Renal cortex interstitium (tissue), 15 donors: ENCODE results near the gene SIGMAR1. TPM values are rescaled to one million over a fixed set of nuclear protein-coding genes. Genes with fewer than 3 reads are reported as not detected.

Experiments used
- DNase-seq, 11 donors: peaks; one replicate each; pipeline ENCODE4 v3.0.0-alpha.2; 2013; ENCODE audit warnings: low read depth in 9 of 11, low spot score in 4 of 11; ENCODE audit errors: extremely low read depth in 1 of 11
- long read RNA-seq, 16 experiments: transcript quantifications; one replicate each; lab custom pipeline, GENCODE V29; 2026
- polyA plus RNA-seq, 3 donors: library from polyadenylated mRNA; unstranded; fragments of 120-200 nt; gene quantifications; one replicate each; pipeline ENCODE4 v1.2.1, GENCODE V29; 2013; ENCODE audit not compliant: insufficient read length in 3 of 3

The SIGMAR1 gene
- 10 to 100 TPM; 43.9 to 55.1 (median 46.9) TPM for polyA plus RNA-seq
- long read RNA-seq, donor 1, transcript SIGMAR1-201 (4 exons, 1,656 nt), result major isoform, 8 of 13 reads
- long read RNA-seq, donor 1, partial matches to known transcripts, result 0 of 13 reads
- long read RNA-seq, donor 1, other reads (novel, unspliced or antisense), result 0 of 13 reads
- long read RNA-seq, donor 2, transcript SIGMAR1-201 (4 exons, 1,656 nt), result major isoform, 15 of 21 reads
- long read RNA-seq, donor 2, partial matches to known transcripts, result 0 of 21 reads
- long read RNA-seq, donor 2, other reads (novel, unspliced or antisense), result 0 of 21 reads
- long read RNA-seq, donor 3, transcript SIGMAR1-201 (4 exons, 1,656 nt), result major isoform, 22 of 52 reads
- long read RNA-seq, donor 3, partial matches to known transcripts, result 21 of 52 reads
- long read RNA-seq, donor 3, other reads (novel, unspliced or antisense), result 6 of 52 reads
- long read RNA-seq, donor 4, transcript SIGMAR1-201 (4 exons, 1,656 nt), result major isoform, 11 of 18 reads
- long read RNA-seq, donor 4, partial matches to known transcripts, result 0 of 18 reads
- long read RNA-seq, donor 4, other reads (novel, unspliced or antisense), result 0 of 18 reads
- long read RNA-seq, donor 5, result 0 reads
- long read RNA-seq, donor 6, transcript SIGMAR1-201 (4 exons, 1,656 nt), result major isoform, 17 of 21 reads
- long read RNA-seq, donor 6, partial matches to known transcripts, result 0 of 21 reads
- long read RNA-seq, donor 6, other reads (novel, unspliced or antisense), result 0 of 21 reads
- long read RNA-seq, donor 7, transcript SIGMAR1-201 (4 exons, 1,656 nt), result major isoform, 18 of 20 reads
- long read RNA-seq, donor 7, partial matches to known transcripts, result 0 of 20 reads
- long read RNA-seq, donor 7, other reads (novel, unspliced or antisense), result 0 of 20 reads
- long read RNA-seq, donor 8, transcript SIGMAR1-201 (4 exons, 1,656 nt), result major isoform, 39 of 42 reads
- long read RNA-seq, donor 8, partial matches to known transcripts, result 0 of 42 reads
- long read RNA-seq, donor 8, other reads (novel, unspliced or antisense), result 0 of 42 reads
- long read RNA-seq, donor 9, transcript SIGMAR1-201 (4 exons, 1,656 nt), result major isoform, 8 of 11 reads
- long read RNA-seq, donor 9, partial matches to known transcripts, result 0 of 11 reads
- long read RNA-seq, donor 9, other reads (novel, unspliced or antisense), result 0 of 11 reads
- long read RNA-seq, donor 10, transcript SIGMAR1-201 (4 exons, 1,656 nt), result major isoform, 13 of 21 reads
- long read RNA-seq, donor 10, partial matches to known transcripts, result 0 of 21 reads
- long read RNA-seq, donor 10, other reads (novel, unspliced or antisense), result 0 of 21 reads
- long read RNA-seq, donor 11, transcript SIGMAR1-201 (4 exons, 1,656 nt), result major isoform, 11 of 15 reads
- long read RNA-seq, donor 11, partial matches to known transcripts, result 0 of 15 reads
- long read RNA-seq, donor 11, other reads (novel, unspliced or antisense), result 0 of 15 reads
- long read RNA-seq, donor 12, transcript SIGMAR1-201 (4 exons, 1,656 nt), result major isoform, 6 of 6 reads
- long read RNA-seq, donor 12, partial matches to known transcripts, result 0 of 6 reads
- long read RNA-seq, donor 12, other reads (novel, unspliced or antisense), result 0 of 6 reads
- long read RNA-seq, donor 13, result 0 reads
- long read RNA-seq, donor 14, transcript SIGMAR1-201 (4 exons, 1,656 nt), result major isoform, 8 of 12 reads
- long read RNA-seq, donor 14, partial matches to known transcripts, result 0 of 12 reads
- long read RNA-seq, donor 14, other reads (novel, unspliced or antisense), result 0 of 12 reads
- long read RNA-seq, donor 15, transcript SIGMAR1-201 (4 exons, 1,656 nt), result major isoform, 6 of 7 reads
- long read RNA-seq, donor 15, partial matches to known transcripts, result 0 of 7 reads
- long read RNA-seq, donor 15, other reads (novel, unspliced or antisense), result 0 of 7 reads
- long read RNA-seq, donor 16, transcript SIGMAR1-201 (4 exons, 1,656 nt), result major isoform, 48 of 113 reads
- long read RNA-seq, donor 16, transcript SIGMAR1-203 (3 exons, 1,743 nt), result minor isoform, 13 of 113 reads
- long read RNA-seq, donor 16, partial matches to known transcripts, result 47 of 113 reads
- long read RNA-seq, donor 16, other reads (novel, unspliced or antisense), result 0 of 113 reads

DNA sequence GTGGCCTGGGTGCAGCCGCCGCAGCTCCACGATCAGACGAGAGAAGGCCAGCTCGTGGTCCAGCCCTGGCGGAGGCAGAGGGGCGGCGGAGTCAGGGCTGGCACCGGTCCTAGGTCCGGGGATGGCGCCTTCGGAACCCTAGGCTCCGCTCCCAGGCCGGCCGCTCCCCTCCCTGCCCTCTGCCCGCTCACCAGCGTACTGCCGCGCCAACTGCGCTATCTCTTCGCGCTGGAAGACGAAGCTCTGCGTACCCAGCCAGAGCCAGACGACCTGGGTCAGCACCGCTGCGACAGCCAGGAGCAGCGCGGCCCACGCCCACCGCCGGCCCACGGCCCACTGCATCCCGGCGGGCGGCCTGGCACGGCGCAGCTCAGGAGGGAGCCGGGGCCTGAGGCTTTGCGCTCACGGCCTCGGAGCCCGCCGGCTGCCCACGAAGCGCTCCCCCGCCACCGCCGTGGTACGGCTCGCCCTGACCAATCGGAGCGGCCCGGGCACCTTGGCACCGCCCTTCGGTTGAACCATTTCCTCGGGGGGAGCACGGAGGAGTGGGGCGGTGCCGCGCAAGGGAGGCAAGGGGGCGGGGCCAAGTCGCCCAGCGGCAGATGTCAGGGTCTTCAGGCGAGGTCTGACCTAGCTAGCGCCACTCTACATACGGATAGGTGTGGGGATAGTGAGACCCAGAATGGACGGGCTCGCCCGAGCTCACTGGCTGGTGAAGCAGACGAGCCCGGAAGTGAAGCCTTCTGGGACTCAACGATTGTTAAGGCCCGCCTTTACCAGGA lies at the start of gene SIGMAR1:
Gene SIGMAR1, minus strand, starts transcription at position 432 of the 782 bp plus-strand sequence. Its CDS starts 90 bp downstream, at position 342.
- DNase-seq, result peak; percentile 79 to 92 (median 89)

DNA sequence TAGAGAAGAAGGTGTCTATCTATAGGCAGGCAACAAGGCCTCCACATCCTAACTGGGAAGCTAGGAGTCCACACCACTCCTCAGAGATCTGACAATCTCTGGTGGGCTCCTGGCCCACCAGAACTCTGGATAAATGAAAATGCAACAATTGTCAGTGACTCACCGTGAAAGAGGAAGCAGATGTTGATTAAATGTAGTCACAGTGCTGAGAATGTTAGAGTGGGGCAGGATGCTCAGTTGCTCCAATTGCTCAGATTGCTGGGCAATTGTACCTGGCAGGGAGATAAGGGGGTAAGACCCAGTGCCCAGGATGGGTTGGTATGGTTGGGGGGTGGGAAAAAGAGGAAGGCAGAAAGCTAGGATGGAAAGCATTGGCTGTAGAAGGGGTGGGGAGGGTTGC lies 49.1 kb upstream of the SIGMAR1 start:
- DNase-seq, result no peak

DNA sequence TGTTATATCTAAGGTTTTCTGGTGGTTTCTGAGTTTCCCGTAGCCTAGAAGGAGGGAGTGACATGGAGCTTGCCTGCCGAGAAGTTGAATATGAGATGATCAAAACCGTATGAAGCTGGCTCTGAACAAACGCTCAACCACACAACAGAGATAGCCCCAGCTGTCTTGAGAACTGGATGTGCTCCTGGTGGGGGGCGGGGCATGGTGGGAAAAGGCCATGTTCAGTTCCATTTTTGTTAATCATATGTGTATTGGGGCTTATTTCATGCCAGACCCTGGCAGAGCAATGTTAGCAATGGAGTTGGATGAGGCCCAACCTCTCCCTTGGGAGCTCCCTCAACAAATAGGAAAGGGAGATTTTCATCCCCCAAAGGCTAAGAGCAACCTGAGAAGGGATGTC lies 48.6 kb upstream of the SIGMAR1 start:
- DNase-seq, result no peak

DNA sequence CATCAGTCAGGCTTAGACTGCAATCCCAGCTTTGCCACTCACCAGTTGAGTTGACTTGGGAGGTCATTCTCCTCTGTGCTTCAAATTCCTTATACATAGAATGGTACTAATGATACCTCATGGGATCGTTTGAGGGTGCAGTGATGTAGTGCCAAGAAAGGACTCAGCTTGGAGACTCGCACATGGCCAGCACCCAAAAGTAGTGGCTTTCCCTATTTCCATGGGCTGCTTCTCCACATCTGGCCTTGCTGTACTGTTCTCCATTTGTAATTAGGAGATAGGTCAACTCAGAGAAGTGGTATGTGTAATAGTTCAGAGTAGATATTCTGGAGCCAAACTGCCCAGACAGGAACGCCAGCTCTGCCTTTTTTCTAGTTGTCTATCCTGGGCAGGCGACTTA lies 48.0 kb upstream of the SIGMAR1 start:
- DNase-seq, result no peak

DNA sequence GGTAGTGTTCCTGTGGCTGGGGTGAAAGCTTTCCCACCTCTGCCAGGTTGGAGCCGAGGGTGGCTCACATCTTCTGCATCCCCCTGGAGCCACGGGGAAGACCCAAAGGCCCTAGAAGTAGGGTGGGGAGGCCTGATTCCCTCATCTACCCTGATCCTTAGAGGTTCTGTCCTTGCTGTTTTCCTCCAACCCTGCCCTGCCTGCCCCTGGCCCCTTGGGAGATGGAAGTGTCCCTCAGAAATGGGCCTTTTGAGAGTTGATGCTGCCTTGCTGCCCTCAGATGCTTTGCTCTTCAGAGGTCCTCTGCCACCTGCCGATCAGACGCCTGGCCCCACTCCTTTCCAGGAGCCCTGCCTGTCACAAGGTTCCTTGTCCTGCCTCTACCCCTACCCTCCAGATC lies 47.2 kb upstream of the SIGMAR1 start:
- DNase-seq, result no peak

DNA sequence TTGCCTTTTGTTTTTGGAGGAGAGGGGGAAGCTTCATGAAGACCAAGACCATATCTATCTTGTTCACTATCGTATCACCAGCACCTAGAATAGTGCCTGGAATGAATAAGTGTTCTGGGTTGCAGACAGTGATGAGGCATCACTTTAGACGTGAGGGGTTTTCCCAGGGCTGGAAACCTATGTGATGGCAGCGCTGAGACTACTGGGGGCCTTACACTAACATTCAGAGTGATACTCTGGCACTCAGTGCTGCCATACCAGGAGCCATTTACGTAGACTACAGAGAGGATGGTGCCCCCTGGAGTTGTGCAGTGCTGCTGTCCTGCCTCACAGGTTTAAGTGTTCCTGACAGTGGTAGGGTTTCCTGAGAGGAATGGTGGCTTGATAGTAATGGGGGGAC lies 46.6 kb upstream of the SIGMAR1 start:
- DNase-seq, result no peak

DNA sequence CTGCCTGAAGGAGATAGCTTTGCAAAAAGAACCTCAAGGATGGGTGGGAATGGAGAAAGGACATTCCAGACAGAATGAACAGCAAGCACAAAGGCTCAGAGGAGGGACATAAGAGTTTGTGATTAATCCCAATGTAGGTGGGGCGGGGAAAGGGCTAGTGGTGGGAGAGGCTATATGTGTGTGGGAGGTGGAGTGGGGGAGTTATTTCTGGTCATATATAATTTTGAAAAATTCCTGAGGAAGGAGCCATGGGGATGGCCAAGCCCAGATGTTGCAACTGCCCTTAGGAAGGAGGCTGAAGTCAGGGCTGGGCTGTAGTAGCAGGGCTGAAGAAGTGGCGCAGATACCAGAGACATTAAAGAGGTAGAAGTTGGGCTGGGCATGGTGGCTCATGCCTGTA lies 38.3 kb upstream of the SIGMAR1 start:
- no peak for DNase-seq

DNA sequence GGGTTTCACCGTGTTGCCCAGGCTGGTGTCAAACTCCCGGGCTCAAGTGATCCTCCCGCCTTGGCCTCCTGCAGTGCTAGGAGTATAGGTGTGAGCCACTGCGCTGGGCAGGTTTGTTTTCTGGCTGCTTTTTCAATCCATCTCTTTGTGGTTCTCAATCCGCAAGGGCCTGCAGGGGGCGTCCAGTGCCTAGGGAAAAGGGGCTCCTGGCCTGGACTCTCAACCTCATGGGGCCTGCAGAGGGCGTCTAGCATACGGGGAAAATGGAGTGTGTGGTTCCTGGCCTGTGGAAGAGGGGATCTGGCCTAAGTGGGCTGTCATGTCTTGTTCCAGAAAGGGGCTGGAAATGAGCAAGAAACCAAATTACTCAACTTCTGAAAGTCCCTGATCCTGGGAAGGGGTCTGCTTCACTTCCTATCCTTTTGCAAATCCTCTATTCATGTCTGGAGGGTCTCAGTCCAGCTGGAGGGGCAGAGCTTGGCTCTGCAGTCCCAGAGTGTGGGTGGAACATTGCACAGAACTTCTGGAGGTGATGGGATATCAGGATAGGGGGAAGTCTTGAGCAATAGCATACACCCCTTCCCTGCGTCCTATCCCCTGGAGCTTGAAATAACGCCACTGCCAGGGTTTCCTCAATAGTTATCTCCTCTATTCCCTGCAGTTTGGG lies 37.6 kb upstream of the SIGMAR1 start:
- peak in 1 of 11 donors; percentile 71 for DNase-seq

DNA sequence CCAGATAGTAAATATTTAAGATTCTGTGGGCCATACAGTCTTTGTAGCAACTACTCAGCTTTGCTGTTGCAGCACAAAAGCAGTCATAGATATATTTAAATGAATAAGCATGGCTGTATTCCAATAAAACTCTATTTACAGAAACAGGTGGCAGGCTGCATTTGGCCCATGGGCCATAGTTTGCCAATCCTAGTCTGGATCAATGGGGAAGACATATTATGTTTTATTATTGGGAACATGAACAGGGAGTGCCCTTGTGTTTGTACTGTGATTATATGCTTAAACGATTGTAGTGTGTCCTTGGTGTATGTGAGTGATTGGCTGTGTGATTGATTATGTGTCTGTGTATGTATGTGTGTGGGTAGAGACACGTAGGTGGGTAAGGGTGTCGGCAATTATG lies 36.9 kb upstream of the SIGMAR1 start:
- no peak for DNase-seq

DNA sequence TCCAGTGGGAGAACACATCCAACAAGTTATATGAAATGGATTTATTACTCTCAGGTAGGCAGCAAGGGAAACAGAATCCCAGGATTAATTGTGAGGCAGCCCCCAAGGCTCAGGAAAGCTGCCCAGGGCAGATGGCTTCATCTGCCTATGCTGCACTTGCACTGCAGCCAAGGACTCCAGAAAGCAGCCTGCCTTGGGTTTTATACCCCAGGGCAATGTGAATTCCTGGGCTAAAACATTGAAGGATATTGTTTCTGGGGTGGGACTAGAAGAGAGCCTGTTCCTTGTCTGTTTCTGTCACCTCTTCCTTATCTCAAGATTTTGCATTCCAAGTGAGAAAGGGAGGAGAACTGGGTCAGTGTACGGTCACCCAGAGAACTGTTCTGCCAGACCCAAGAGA lies 33.7 kb upstream of the SIGMAR1 start:
- DNase-seq, result no peak

DNA sequence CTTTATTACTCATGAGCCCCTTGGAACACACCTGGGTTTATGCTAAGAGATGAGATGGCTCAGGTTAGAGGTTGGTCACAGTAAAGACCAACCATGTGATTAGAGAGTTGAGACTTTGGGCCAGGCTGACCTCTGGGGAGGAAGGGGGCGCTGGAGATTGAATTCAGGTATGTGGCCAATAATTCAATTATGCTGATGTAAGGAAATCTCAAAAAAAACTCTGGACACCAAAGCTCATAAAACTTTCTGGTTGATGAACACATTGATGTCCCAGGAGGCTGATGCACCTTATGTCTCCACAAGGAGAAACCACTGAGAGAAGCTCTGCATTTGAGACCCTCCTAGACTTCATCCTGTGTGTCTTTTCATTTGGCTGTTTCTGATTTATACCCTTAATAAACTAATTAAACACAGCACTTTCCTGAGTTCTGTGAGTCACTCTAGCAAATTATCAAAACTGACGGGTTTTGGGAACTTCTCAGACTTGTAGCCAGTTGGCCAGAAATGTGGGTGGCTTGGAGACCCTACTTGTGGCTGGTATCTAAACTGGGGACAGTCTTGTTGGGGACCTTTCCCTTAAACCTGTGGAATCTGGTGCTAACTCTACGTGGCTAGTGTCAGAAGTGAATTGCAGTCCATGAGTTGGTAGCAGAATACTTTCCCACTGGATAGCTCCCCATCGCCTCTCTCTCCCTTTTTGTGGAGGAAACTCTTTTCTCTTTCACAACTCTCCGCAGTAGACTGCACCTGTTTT lies 32.4 kb upstream of the SIGMAR1 start:
- no peak for DNase-seq

DNA sequence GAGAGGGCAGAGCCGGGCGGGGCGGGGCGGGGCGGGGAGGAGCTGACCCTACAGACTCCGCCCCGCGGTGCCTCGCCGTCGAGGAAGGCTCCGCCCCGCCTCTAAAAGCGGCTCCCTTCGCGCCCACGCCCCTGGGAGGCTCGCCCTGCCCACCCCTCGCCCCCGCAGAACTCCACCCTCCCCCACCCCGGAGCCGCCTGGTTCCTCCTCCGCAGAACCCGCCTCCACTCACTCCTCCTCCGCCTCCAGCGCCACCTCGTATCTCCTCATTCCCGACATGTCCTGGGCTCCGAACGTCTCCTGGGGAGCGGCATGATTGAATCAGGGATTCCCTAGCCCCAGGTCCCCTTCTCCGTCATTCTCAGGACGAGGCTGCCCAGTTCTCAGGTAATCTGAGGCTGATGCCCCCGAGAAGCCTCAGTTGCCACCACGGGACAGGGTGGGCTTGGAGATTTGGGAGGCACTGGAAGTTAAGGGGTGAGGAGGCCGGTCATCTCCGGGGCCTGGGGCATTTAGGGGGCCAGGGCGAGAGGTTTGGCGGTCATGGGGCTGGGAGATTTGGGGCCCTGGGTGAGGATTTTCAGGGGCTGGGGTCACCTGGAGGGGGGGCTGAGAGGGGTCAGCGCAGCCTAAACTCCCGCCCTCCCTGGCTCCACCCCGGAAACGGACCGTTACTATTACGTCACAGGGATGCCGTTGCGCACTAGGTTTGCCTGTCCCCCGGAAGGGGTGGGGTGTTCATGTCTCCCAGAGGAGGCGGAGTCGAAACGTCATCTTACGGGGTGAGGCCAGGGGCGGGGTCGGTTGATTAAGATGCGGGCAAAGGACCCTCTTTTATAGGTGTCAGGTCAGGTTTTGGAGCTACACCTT lies 28.0 kb upstream of the SIGMAR1 start:
- peak; percentile 82 to 94 (median 91) for DNase-seq

DNA sequence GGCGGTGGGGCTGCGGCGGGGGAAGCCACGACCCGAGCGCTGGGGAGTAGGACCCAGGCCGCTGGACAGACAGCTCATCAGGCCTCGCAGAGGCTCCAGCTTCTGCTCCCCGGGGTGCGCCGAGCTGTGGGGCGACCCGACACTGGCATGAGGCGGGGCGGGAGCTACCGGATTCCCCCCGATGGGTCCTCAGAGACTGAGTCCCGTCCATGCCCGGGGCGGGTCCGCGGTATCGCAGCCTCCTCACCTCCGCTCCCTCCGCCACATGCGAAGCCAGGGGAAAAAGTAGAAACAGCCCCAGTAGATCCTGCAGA lies 27.4 kb upstream of the SIGMAR1 start:
- no peak for DNase-seq

DNA sequence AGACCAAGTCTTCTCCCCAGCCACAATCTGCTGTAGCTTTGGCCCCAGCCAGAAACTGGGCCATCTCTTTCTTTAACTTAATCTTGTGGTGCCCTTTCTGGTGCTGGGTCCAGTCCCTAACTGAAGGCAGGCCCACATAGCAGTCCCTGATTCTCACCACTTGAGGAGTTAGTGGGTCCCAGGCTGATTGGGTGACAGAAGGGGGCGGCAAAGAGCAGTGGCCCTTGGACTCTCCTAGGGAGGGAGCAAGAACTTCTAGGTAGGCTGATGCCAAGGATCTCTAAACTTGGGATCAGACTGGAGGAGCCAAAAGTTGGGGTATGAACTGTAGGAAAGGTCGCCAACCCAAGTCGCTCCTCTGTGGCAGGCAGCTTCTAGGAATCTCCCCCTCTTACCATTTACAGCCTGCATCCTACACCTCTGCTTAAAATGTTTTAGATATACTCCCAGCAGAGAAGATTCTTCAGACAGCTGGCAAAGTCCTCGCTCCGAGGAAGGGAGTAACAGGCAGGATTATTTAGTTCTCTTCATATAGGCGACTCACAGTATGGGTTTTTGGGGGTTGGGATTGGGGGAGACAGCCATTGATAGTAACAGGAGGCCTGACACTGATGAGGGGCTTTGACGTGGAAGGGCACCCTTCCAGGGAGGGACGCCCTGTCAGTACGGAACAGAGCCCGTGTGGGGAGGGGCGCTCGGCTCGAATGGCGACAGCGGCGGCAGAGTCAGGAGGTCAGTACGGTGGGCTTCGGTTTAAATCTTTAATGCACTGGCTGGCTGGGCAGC lies 26.9 kb upstream of the SIGMAR1 start:
- DNase-seq, result peak in 2 of 11 donors; percentile 63 to 72
